Glutamatergic neuron (in vitro differentiated cells): ENCODE data around the gene LDLRAD4. TPM values are rescaled to one million over a fixed set of nuclear protein-coding genes. Genes with fewer than 3 reads are reported as not detected.

Source experiments
- DNase-seq: peaks from one replicate; pipeline ENCODE4 v3.0.0; 2022
- H3K27ac Mint-ChIP-seq: one replicate; pipeline ENCODE4 v1.8.0; 2020; ENCODE audit warnings: mild to moderate bottlenecking, mixed read lengths, inconsistent platforms; ENCODE audit not compliant: unreplicated experiment
- H3K27me3 Mint-ChIP-seq: one replicate; pipeline ENCODE4 v1.8.0; 2020; ENCODE audit warnings: mild to moderate bottlenecking, moderate library complexity, mixed read lengths, inconsistent platforms; ENCODE audit not compliant: unreplicated experiment
- H3K36me3 Mint-ChIP-seq: one replicate; pipeline ENCODE4 v1.8.0; 2020; ENCODE audit warnings: mild to moderate bottlenecking, mixed read lengths, inconsistent platforms; ENCODE audit not compliant: unreplicated experiment
- H3K4me1 Mint-ChIP-seq: one replicate; pipeline ENCODE4 v1.8.0; 2020; ENCODE audit warnings: mild to moderate bottlenecking, low read depth, mixed read lengths, inconsistent platforms; ENCODE audit not compliant: unreplicated experiment
- H3K4me3 Mint-ChIP-seq: one replicate; pipeline ENCODE4 v1.8.0; 2020; ENCODE audit warnings: mild to moderate bottlenecking, mixed read lengths, inconsistent platforms; ENCODE audit not compliant: unreplicated experiment
- H3K9me3 Mint-ChIP-seq: one replicate; pipeline ENCODE4 v1.8.0; 2020; ENCODE audit warnings: mild to moderate bottlenecking, moderate library complexity, mixed read lengths, inconsistent platforms; ENCODE audit not compliant: unreplicated experiment
- CTCF ChIP-seq: fragments of 200-600 bp; sonication (generic); IDR thresholded peaks from one replicate; pipeline ENCODE4 v1.5.0; 2021; ENCODE audit not compliant: partially characterized antibody, unreplicated experiment
- total RNA-seq: library from RNA; stranded (reverse); fragmentation: NEBNext Ultra II Directional; extraction: Animal tissue kit (Norgen Biotek cat#: 25700); gene quantifications from one replicate; pipeline ENCODE4 v1.2.1, GENCODE V29; 2021; ENCODE audit not compliant: unreplicated experiment

LDLRAD4 gene
- total RNA-seq, 1 donor from 2014 or later = 0.29 TPM

- DNase-seq = no peak
- Mint-ChIP-seq H3K27ac (no peak overlapping the region), H3K4me3 (no peak overlapping the region), H3K9me3 (peaks cover 2% of the 10 kb centered on the region), H3K36me3 (no peaks in the 10 kb centered on the region), H3K27me3 (no peaks in the 10 kb centered on the region), H3K4me1 (peaks cover 14% of the 10 kb centered on the region)
- no peak for TF ChIP-seq CTCF
These were observed 6.7 kb downstream of the LDLRAD4 start for GRCh38 chr18:13225261-13225660.

- Mint-ChIP-seq H3K27me3 (no peaks in the 10 kb centered on the region), H3K9me3 (peaks cover 2% of the 10 kb centered on the region), H3K4me3 (no peak overlapping the region), H3K4me1 (peaks cover 13% of the 10 kb centered on the region), H3K36me3 (no peaks in the 10 kb centered on the region), H3K27ac (no peak overlapping the region)
- TF ChIP-seq CTCF = no peak
- DNase-seq = no peak
These were observed 8.1 kb downstream of the LDLRAD4 start for GRCh38 chr18:13226533-13227144.

- Mint-ChIP-seq H3K4me1 (peaks cover 2% of the 10 kb centered on the region), H3K9me3 (no peaks in the 10 kb centered on the region), H3K4me3 (no peak overlapping the region), H3K27ac (no peak overlapping the region), H3K36me3 (no peaks in the 10 kb centered on the region), H3K27me3 (no peaks in the 10 kb centered on the region)
- no peak for DNase-seq
- no peak for TF ChIP-seq CTCF
These were observed 9.3 kb downstream of the LDLRAD4 start for GRCh38 chr18:13227910-13228309.

DNA sequence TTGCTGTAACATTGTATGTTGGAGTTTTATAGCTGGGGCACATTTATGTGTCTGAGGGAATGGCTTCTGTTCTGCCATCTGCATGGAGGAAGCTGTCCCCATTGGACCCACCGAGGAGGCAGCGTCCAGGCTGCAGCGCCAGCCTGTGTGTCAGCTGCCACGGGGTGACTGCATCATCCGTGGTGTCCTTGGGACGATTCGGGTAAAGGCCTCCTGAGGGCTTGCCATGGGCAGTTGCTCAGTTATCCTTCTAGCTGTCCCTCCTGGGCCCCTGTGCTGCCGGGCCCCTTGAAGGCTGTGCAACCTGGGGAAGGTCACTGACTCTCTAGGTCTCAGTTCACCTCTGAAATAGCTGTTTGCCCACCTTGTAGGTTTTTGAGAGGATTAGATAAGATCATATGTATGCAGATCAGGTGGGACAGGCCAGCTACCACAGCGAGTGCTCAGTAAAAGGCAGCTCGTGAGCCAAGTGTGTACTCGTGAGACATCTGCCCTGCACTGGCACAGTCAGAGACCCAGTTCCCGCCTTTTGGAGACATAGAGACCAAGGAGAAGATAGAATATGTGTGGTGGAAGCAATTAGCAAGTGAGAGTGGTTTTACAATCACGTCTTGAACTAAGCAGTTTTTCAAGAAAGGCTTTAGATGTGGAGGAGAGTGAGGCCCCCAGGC, 10.6 kb downstream of the LDLRAD4 start:
- H3K4me1 Mint-ChIP-seq = no peaks in the 10 kb centered on the region
- no peaks in the 10 kb centered on the region for H3K27me3 Mint-ChIP-seq
- H3K27ac Mint-ChIP-seq = no peak overlapping the region
- no peaks in the 10 kb centered on the region for H3K9me3 Mint-ChIP-seq
- TF ChIP-seq CTCF = no peak
- no peaks in the 10 kb centered on the region for H3K36me3 Mint-ChIP-seq
- no peak overlapping the region for H3K4me3 Mint-ChIP-seq
- no peak for DNase-seq

DNA sequence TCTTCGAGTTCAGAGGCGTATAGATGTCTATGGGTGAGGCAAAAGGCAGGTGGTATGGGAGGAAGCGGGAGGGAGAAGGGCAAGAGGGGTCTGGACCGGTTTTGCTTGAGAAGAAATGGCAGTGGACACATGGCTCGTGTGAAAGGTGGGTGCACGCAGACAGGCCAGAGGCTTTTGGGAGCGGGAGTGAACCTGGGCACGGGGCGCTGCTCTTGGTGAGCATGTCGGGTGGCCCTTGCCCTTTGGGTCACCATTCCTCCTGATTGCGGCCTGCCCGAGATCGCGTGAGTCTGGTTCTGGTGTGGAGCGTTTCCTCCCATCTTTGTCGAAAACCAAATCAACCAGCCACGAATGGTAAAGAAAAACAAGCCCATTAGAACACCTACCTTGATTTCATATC, 12.6 kb downstream of the LDLRAD4 start:
- Mint-ChIP-seq H3K36me3 (no peaks in the 10 kb centered on the region), H3K27me3 (no peaks in the 10 kb centered on the region), H3K4me1 (peaks cover 4% of the 10 kb centered on the region), H3K27ac (no peak overlapping the region), H3K9me3 (no peaks in the 10 kb centered on the region), H3K4me3 (no peak overlapping the region)
- no peak for TF ChIP-seq CTCF
- no peak for DNase-seq
